HepG2 (cell line): ENCODE data around the gene SCN7A. TPM values are rescaled to one million over a fixed set of nuclear protein-coding genes. Genes with fewer than 3 reads are reported as not detected.

ENCODE experiments used
- CEBPB ChIP-seq: IDR thresholded peaks from 2 replicates; pipeline ENCODE4 v1.6.1; 2011; ENCODE audit warnings: low read depth, low read length, improper control_type of control experiment, borderline replicate concordance
- GATA4 ChIP-seq: sonication (generic); IDR thresholded peaks from 2 replicates; pipeline ENCODE4 v1.6.1; 2016; ENCODE audit warnings: antibody characterized with exemption, low read depth, borderline replicate concordance
- IKZF1 ChIP-seq: fragments of 450-650 bp; IDR thresholded peaks from 2 replicates; pipeline ENCODE4 v1.7.1; 2016
- MAZ ChIP-seq, 2 experiments: sonication (generic) in 1 of 2; formaldehyde crosslinking in 1 of 2; IDR thresholded peaks; 2 replicates each; pipeline versions ENCODE4 v1.5.0 to v1.6.1; 2012 to 2020; ENCODE audit warnings: low read depth in 2 of 2, mild to moderate bottlenecking in 2 of 2, borderline replicate concordance in 1 of 2, improper control_type of control experiment in 1 of 2, low read length in 1 of 2, missing genetic modification reagents in 1 of 2, moderate library complexity in 1 of 2
- MTA3 ChIP-seq: sonication (generic); formaldehyde crosslinking; IDR thresholded peaks from 2 replicates; pipeline ENCODE4 v1.4.0; 2020; ENCODE audit warnings: missing genetic modification reagents
- NRL ChIP-seq: sonication (generic); formaldehyde crosslinking; IDR thresholded peaks from 2 replicates; pipeline ENCODE4 v1.5.0; 2020; ENCODE audit warnings: missing genetic modification reagents, mild to moderate bottlenecking, moderate library complexity, borderline replicate concordance
- PCBP2 ChIP-seq: fragments of 200-400 bp; formaldehyde crosslinking; optimal IDR thresholded peaks from 2 replicates; pipeline ENCODE3; 2018; ENCODE audit warnings: low read length, low read depth; ENCODE audit not compliant: poor library complexity, severe bottlenecking
- POLR2AphosphoS5 ChIP-seq: IDR thresholded peaks from 2 replicates; pipeline ENCODE4 v1.6.1; 2012; ENCODE audit warnings: low read depth, low read length
- ZNF121 ChIP-seq: sonication (generic); formaldehyde crosslinking; IDR thresholded peaks from 2 replicates; pipeline ENCODE4 v1.5.0; 2020; ENCODE audit warnings: mild to moderate bottlenecking, missing genetic modification reagents
- ZNF30 ChIP-seq: sonication (generic); formaldehyde crosslinking; IDR thresholded peaks from 2 replicates; pipeline ENCODE4 v1.5.0; 2020; ENCODE audit warnings: mild to moderate bottlenecking, missing genetic modification reagents
- ZNF34 ChIP-seq: sonication (generic); formaldehyde crosslinking; IDR thresholded peaks from 2 replicates; pipeline ENCODE4 v1.4.0; 2020; ENCODE audit warnings: mild to moderate bottlenecking, missing genetic modification reagents, borderline replicate concordance
- ZNF713 ChIP-seq: sonication (generic); formaldehyde crosslinking; IDR thresholded peaks from 2 replicates; pipeline ENCODE4 v1.4.0; 2020; ENCODE audit warnings: mild to moderate bottlenecking, missing genetic modification reagents
- ZNF724P ChIP-seq: sonication (generic); formaldehyde crosslinking; IDR thresholded peaks from 2 replicates; pipeline ENCODE4 v1.8.0; 2022; ENCODE audit warnings: missing genetic modification reagents, borderline replicate concordance
- polyA plus RNA-seq, 8 experiments: library from polyadenylated mRNA; depleted of rRNA in 3 of 8; stranded (reverse) in 7 of 8; unstranded in 1 of 8; fragments of >200 nt; fragmentation: Illumina TruSeq in 4 of 8; extraction: Trizol in 4 of 8; gene quantifications; 2 replicates each; pipeline versions ENCODE4 v1.2.1 to v1.2.3, GENCODE V29; 2011 to 2016; ENCODE audit warnings: low read depth in 4 of 8, missing spikeins in 1 of 8, mixed read lengths in 1 of 8; ENCODE audit not compliant: insufficient read depth in 1 of 8
- total RNA-seq, 5 experiments: library from RNA; depleted of rRNA; stranded (reverse); fragments of >200 nt; fragmentation: Illumina TruSeq; extraction: Trizol; gene quantifications; 2 replicates each; pipeline ENCODE4 v1.2.3, GENCODE V29; 2016; ENCODE audit warnings: low read depth in 1 of 5
- TF ChIP-seq, protein P1 (sequence below): sonication (generic); formaldehyde crosslinking; IDR thresholded peaks from 2 replicates; pipeline ENCODE4 v1.4.0; 2020; ENCODE audit warnings: missing genetic modification reagents, borderline replicate concordance
- TF ChIP-seq, protein P2 (sequence below): sonication (generic); formaldehyde crosslinking; IDR thresholded peaks from 2 replicates; pipeline ENCODE4 v1.4.0; 2020; ENCODE audit warnings: missing genetic modification reagents, borderline replicate concordance
- TF ChIP-seq, protein P3 (sequence below): IDR thresholded peaks from 2 replicates; pipeline ENCODE4 v1.4.0; 2020; ENCODE audit warnings: mild to moderate bottlenecking, missing genetic modification reagents
- TF ChIP-seq, protein P4 (sequence below): sonication (generic); formaldehyde crosslinking; IDR thresholded peaks from 2 replicates; pipeline ENCODE4 v1.5.1; 2020; ENCODE audit warnings: mild to moderate bottlenecking, missing genetic modification reagents
- TF ChIP-seq, protein P5 (sequence below): IDR thresholded peaks from 2 replicates; pipeline ENCODE4 v1.6.1; 2016; ENCODE audit warnings: mild to moderate bottlenecking, missing biosample characterization, missing genetic modification reagents

SCN7A gene
- total and polyA plus RNA-seq, 2 of the 13 experiments (the other 11 are each of a cell fraction or from before 2014, with no cell fraction given): 0.01 TPM; not detected in 1

DNA sequence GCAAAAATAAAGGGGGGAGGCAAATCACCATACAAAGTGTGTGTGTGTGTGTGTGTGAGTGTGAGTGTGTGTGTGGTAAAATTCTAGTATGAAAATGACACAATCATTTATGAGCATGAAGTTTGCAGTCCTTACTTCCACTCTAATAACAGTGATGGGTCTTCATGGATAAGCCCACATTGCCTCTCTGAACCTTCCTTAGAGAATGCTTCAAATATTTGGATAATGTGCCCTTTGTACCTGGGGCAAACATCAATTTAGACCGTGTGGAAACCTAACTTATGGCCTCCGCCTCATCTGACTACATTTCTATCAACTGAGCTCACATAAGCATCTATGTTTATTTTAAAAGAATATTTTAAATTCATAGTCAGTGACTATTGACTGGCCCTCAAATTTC is 122.0 kb downstream of the SCN7A start (continued):
- TF ChIP-seq ZNF713 (no peak), POLR2AphosphoS5 (no peak), ZNF121 (CRISPR knock-in tag) (no peak), IKZF1 (no peak), ZNF30 (CRISPR knock-in tag) (no peak), ZNF724P (CRISPR knock-in tag) (no peak), PCBP2 (no peak), ZNF34 (no peak), MTA3 (CRISPR knock-in tag) (no peak), MAZ (IDR thresholded peaks at IDR 0.05; ENCODE audit: borderline replicate concordance, low read depth, low read length) (no peak), MAZ (CRISPR knock-in tag; IDR thresholded peaks at IDR 0.05; ENCODE audit: low read depth) (no peak), NRL (CRISPR knock-in tag) (no peak), GATA4 (no peak), CEBPB (no peak)
- TF ChIP-seq, protein P1, sequence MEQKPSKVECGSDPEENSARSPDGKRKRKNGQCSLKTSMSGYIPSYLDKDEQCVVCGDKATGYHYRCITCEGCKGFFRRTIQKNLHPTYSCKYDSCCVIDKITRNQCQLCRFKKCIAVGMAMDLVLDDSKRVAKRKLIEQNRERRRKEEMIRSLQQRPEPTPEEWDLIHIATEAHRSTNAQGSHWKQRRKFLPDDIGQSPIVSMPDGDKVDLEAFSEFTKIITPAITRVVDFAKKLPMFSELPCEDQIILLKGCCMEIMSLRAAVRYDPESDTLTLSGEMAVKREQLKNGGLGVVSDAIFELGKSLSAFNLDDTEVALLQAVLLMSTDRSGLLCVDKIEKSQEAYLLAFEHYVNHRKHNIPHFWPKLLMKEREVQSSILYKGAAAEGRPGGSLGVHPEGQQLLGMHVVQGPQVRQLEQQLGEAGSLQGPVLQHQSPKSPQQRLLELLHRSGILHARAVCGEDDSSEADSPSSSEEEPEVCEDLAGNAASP (CRISPR knock-in tag): peak; percentile 61; the same call in 1 of the 2 replicates
- TF ChIP-seq, protein P2, sequence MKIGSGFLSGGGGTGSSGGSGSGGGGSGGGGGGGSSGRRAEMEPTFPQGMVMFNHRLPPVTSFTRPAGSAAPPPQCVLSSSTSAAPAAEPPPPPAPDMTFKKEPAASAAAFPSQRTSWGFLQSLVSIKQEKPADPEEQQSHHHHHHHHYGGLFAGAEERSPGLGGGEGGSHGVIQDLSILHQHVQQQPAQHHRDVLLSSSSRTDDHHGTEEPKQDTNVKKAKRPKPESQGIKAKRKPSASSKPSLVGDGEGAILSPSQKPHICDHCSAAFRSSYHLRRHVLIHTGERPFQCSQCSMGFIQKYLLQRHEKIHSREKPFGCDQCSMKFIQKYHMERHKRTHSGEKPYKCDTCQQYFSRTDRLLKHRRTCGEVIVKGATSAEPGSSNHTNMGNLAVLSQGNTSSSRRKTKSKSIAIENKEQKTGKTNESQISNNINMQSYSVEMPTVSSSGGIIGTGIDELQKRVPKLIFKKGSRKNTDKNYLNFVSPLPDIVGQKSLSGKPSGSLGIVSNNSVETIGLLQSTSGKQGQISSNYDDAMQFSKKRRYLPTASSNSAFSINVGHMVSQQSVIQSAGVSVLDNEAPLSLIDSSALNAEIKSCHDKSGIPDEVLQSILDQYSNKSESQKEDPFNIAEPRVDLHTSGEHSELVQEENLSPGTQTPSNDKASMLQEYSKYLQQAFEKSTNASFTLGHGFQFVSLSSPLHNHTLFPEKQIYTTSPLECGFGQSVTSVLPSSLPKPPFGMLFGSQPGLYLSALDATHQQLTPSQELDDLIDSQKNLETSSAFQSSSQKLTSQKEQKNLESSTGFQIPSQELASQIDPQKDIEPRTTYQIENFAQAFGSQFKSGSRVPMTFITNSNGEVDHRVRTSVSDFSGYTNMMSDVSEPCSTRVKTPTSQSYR (CRISPR knock-in tag): no peak
- TF ChIP-seq, protein P3, sequence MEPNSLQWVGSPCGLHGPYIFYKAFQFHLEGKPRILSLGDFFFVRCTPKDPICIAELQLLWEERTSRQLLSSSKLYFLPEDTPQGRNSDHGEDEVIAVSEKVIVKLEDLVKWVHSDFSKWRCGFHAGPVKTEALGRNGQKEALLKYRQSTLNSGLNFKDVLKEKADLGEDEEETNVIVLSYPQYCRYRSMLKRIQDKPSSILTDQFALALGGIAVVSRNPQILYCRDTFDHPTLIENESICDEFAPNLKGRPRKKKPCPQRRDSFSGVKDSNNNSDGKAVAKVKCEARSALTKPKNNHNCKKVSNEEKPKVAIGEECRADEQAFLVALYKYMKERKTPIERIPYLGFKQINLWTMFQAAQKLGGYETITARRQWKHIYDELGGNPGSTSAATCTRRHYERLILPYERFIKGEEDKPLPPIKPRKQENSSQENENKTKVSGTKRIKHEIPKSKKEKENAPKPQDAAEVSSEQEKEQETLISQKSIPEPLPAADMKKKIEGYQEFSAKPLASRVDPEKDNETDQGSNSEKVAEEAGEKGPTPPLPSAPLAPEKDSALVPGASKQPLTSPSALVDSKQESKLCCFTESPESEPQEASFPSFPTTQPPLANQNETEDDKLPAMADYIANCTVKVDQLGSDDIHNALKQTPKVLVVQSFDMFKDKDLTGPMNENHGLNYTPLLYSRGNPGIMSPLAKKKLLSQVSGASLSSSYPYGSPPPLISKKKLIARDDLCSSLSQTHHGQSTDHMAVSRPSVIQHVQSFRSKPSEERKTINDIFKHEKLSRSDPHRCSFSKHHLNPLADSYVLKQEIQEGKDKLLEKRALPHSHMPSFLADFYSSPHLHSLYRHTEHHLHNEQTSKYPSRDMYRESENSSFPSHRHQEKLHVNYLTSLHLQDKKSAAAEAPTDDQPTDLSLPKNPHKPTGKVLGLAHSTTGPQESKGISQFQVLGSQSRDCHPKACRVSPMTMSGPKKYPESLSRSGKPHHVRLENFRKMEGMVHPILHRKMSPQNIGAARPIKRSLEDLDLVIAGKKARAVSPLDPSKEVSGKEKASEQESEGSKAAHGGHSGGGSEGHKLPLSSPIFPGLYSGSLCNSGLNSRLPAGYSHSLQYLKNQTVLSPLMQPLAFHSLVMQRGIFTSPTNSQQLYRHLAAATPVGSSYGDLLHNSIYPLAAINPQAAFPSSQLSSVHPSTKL (CRISPR knock-in tag): peak; percentile 98
- TF ChIP-seq, protein P4, sequence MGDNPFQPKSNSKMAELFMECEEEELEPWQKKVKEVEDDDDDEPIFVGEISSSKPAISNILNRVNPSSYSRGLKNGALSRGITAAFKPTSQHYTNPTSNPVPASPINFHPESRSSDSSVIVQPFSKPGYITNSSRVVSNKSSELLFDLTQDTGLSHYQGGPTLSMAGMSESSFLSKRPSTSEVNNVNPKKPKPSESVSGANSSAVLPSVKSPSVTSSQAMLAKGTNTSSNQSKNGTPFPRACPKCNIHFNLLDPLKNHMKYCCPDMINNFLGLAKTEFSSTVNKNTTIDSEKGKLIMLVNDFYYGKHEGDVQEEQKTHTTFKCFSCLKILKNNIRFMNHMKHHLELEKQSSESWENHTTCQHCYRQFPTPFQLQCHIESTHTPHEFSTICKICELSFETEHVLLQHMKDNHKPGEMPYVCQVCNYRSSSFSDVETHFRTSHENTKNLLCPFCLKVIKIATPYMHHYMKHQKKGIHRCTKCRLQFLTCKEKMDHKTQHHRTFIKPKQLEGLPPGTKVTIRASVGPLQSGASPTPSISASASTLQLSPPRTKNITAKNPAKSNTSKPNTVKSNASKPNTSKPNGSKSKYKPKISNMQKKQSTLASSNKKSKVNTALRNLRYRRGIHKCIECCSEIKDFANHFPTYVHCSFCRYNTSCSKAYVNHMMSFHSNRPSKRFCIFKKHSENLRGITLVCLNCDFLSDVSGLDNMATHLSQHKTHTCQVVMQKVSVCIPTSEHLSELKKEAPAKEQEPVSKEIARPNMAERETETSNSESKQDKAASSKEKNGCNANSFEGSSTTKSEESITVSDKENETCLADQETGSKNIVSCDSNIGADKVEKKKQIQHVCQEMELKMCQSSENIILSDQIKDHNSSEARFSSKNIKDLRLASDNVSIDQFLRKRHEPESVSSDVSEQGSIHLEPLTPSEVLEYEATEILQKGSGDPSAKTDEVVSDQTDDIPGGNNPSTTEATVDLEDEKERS (CRISPR knock-in tag): no peak
- TF ChIP-seq, protein P5, sequence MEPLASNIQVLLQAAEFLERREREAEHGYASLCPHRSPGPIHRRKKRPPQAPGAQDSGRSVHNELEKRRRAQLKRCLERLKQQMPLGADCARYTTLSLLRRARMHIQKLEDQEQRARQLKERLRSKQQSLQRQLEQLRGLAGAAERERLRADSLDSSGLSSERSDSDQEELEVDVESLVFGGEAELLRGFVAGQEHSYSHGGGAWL (CRISPR knock-in tag): no peak
